Mucosa of descending colon (tissue), 3 donors: ENCODE results near the gene JMJD6. TPM values are rescaled to one million over a fixed set of nuclear protein-coding genes. Genes with fewer than 3 reads are reported as not detected.

Experiments
- ATAC-seq: fragments of 200-7000 bp; cut with Tn5 transposase; one replicate; pipeline ENCODE4 v1.9.1; 2020; ENCODE audit warnings: mild to moderate bottlenecking, moderate library complexity
- DNase-seq, 3 donors: peaks; one replicate each; pipeline ENCODE4 v3.0.0-alpha.2; 2020
- H3K36me3 ChIP-seq: fragments of 200-600 bp; one replicate; pipeline ENCODE4 v1.8.0; 2021; ENCODE audit warnings: low read depth, mild to moderate bottlenecking
- H3K4me1 ChIP-seq: fragments of 200-600 bp; one replicate; pipeline ENCODE4 v1.8.0; 2021; ENCODE audit warnings: low read depth, mild to moderate bottlenecking
- H3K4me3 ChIP-seq: fragments of 200-600 bp; one replicate; pipeline ENCODE4 v1.8.0; 2021; ENCODE audit warnings: mild to moderate bottlenecking
- H3K9me3 ChIP-seq: fragments of 200-600 bp; one replicate; pipeline ENCODE4 v1.8.0; 2021; ENCODE audit warnings: mild to moderate bottlenecking
- intact Hi-C, 2 donors: fragments of 100-400 bp; cut with DNase I in 1 of 2; cut with micrococcal nuclease in 1 of 2; formaldehyde crosslinking; loops; one replicate each; pipeline versions ENCODE4 v1.11.0 to v1.11.1; 2022; cut with DNase I, micrococcal nuclease
- total RNA-seq, 3 donors: library from RNA; stranded (reverse); fragmentation: NEBNext Ultra II Directional in 2 of 3; extraction: Animal tissue kit (Norgen Biotek cat#: 25700) in 2 of 3; gene quantifications; one replicate each; pipeline versions ENCODE4 v1.2.1 to v1.2.4, GENCODE V29; 2021 to 2023
- TF ChIP-seq, protein P1 (sequence below): fragments of 200-600 bp; IDR thresholded peaks from one replicate; pipeline ENCODE4 v1.8.0; 2022; ENCODE audit warnings: antibody characterized with exemption, mild to moderate bottlenecking
- donor health status: DM: no; HTN: no; CAD: no; lungs with moderate emphysema.
- donor health status: DM: no; HTN: no; CAD: no.
- donor health status: DM: no; HTN: yes; CAD: no.

JMJD6 gene
- total RNA-seq, 3 donors from 2014 or later = 27.0 to 56.3 (median 30.3) TPM

DNA sequence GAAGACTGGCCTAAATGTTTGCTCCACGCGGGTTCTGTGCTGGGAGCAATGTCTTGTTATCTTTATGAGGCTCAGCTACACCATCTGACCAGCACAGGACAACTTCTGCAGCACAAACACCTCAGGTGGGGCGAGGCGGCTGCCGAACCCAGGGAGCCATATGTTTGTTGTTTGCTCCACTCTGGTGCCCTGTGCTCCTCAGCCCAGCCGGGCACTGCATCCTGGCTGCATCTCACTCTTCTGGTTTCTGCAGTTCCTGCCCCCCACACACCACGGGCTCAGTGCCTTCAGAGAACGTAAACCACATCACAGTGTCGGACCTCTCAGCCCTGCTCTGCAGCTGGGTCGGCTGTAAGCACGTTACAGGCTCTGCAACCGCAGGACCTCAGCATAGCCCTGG is 48.1 kb downstream of the JMJD6 start:
- Histone ChIP-seq H3K4me1 (peaks cover 18% of the 10 kb centered on the region), H3K9me3 (no peaks in the 10 kb centered on the region), H3K36me3 (no peaks in the 10 kb centered on the region), H3K4me3 (no peak overlapping the region)
- TF ChIP-seq, protein P1, sequence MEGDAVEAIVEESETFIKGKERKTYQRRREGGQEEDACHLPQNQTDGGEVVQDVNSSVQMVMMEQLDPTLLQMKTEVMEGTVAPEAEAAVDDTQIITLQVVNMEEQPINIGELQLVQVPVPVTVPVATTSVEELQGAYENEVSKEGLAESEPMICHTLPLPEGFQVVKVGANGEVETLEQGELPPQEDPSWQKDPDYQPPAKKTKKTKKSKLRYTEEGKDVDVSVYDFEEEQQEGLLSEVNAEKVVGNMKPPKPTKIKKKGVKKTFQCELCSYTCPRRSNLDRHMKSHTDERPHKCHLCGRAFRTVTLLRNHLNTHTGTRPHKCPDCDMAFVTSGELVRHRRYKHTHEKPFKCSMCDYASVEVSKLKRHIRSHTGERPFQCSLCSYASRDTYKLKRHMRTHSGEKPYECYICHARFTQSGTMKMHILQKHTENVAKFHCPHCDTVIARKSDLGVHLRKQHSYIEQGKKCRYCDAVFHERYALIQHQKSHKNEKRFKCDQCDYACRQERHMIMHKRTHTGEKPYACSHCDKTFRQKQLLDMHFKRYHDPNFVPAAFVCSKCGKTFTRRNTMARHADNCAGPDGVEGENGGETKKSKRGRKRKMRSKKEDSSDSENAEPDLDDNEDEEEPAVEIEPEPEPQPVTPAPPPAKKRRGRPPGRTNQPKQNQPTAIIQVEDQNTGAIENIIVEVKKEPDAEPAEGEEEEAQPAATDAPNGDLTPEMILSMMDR = no peak
- ATAC-seq = peak; percentile 87
- intact Hi-C loops = no loop called here
- peak; percentile 78 to 83 (median 79) for DNase-seq

DNA sequence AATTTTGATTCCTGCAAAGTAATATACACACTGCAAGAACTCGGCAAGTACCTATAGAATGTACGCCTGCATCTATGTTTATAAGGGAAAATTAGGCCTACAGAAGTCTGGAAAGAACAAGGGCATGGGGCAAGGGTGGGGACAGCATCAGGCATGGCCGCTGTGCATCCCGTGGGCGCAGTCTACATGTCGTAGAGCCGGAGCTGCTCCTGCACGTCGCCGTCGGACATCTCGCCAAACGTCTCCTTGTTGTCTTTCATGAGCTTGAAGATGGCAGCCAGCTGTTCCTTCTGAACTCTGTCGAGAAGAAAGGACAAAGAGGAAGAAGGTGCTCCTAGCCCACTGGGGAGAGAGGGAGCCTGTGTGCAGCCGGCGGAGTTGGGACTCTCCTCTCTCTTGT is 49.0 kb downstream of the JMJD6 start:
- no peaks in the 10 kb centered on the region for H3K9me3 ChIP-seq
- H3K4me3 ChIP-seq = no peak overlapping the region
- DNase-seq (no peak), ATAC-seq (no peak)
- H3K4me1 ChIP-seq = peaks cover 23% of the 10 kb centered on the region
- TF ChIP-seq, protein P1 = no peak
- H3K36me3 ChIP-seq = no peaks in the 10 kb centered on the region
- intact Hi-C loops = no loop called here

DNA sequence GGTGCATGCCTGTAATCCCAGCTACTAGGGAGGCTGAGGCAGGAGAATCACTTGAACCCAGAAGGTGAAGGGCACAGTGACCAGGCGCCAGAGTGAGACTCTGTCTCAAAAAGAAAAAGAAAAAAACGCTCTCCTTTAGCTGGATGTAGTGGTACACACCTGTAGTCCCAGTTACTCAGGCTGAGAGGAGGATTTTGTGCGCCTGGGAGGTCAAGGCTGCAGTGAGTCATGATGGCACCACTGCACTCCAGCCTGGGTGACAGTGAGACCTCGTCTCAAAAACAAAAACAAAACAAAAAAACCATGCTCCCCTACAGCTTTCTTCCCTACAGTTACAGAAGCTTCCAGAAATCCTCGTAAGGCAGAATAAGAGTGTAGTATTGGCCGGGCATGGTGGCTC is 49.8 kb downstream of the JMJD6 start:
- Histone ChIP-seq H3K4me1 (peaks cover 19% of the 10 kb centered on the region), H3K9me3 (no peaks in the 10 kb centered on the region), H3K36me3 (no peaks in the 10 kb centered on the region), H3K4me3 (no peak overlapping the region)
- TF ChIP-seq, protein P1 = no peak
- ATAC-seq (no peak), DNase-seq (no peak)
- intact Hi-C loops = no loop called here

DNA sequence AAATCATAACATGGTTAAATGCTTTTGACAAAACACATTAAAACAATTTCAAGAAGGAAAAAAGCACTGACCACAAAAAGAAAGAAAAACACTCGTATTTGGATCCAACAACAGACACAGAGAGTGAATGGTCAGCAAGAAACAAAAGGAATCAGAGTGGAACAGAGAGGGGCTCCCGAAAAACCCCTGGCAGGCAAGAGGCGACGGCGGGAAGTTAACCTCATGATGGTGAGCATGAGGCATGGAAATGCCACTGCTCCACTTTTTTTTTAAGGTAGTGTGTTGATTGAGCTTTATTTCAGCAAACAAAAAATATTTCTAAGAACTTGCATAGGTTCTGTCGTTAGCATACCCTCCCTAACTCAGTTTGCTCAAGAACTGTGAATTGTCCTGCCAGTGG is 50.8 kb downstream of the JMJD6 start:
- no peak for ATAC-seq
- TF ChIP-seq, protein P1 = no peak
- H3K4me3 ChIP-seq = no peak overlapping the region
- DNase-seq = no peak
- no peaks in the 10 kb centered on the region for H3K9me3 ChIP-seq
- H3K36me3 ChIP-seq = no peaks in the 10 kb centered on the region
- intact Hi-C loops = no loop called here
- H3K4me1 ChIP-seq = peaks cover 20% of the 10 kb centered on the region

DNA sequence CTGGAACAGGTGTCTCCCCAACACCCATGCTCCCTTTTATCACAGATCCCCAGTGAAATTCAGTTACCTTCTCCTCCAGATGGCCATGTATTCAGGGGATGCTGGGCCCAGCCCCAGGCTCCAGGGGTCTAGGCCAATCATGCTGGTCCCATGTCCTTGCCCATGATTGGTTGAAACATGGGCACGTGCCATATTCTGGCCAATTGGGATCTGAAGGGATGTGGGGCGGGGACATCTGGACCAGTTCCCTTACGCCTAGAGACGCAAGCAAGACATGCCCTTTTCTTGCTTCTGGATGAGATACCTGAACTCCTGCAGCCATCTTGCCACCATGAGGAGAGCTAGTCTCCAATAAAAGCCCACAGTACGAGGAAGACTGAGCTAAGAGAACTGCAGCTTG is 51.8 kb downstream of the JMJD6 start:
- Histone ChIP-seq H3K4me3 (no peak overlapping the region), H3K36me3 (no peaks in the 10 kb centered on the region), H3K9me3 (no peaks in the 10 kb centered on the region), H3K4me1 (peaks cover 28% of the 10 kb centered on the region)
- DNase-seq = peak in 1 of 3 donors; percentile 28
- intact Hi-C loops = no loop called here
- no peak for ATAC-seq
- TF ChIP-seq, protein P1 = no peak

DNA sequence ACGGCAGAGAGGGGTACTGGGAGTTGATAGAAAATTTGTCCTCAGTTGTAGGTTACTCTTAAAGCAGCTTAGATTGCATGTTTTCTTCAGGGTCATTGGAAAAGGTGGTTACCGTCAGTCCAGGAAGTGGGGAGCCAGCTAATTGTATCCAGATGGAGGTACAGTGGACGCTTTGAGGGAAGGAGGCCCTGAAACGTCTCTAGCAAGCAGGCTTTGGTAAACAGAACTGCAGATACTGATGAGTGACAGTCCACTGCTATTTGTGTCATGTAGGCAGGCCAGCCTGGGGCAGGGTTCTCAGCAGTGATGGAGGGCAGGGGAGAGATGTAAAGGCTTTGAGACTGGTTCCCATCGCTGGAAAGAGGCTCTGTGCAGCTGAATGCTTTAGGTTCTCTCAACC is 52.7 kb downstream of the JMJD6 start:
- Histone ChIP-seq H3K9me3 (no peaks in the 10 kb centered on the region), H3K4me3 (no peak overlapping the region), H3K36me3 (no peaks in the 10 kb centered on the region), H3K4me1 (peaks cover 23% of the 10 kb centered on the region)
- intact Hi-C loops = no loop called here
- no peak for ATAC-seq
- DNase-seq = no peak
- TF ChIP-seq, protein P1 = no peak
